Measurements from ENCODE around the gene ST8SIA4.
A peak's percentile ranks its signal among the peaks of the same experiment; 100 is the strongest.

ST8SIA4 gene

GRCh38 chr5:100828898-100829356, 74.2 kb downstream of the ST8SIA4 start:
- H3K4me3 ChIP-seq (ENCODE audit: low read depth, low read length, poor library complexity, severe bottlenecking), result no peak overlapping the region
- no peak overlapping the region for H2AFZ ChIP-seq (ENCODE audit: low read length)
- H3F3A ChIP-seq (ENCODE audit: insufficient read depth, low read length), result no peaks in the 10 kb centered on the region
- no peaks in the 10 kb centered on the region for H3K9me3 ChIP-seq (ENCODE audit: low read length)
- no peaks in the 10 kb centered on the region for H3K27me3 ChIP-seq (ENCODE audit: insufficient read depth, low read length)
- no peaks in the 10 kb centered on the region for H4K20me1 ChIP-seq (ENCODE audit: insufficient read depth, low read length)
- H3K36me3 ChIP-seq (ENCODE audit: insufficient read depth, low read length), result no peaks in the 10 kb centered on the region; the same call in 1 of the 2 replicates
- no peak overlapping the region for H3K27ac ChIP-seq (ENCODE audit: low read depth, low read length, poor library complexity, severe bottlenecking)
- H3K9ac ChIP-seq (ENCODE audit: low read length), result no peak overlapping the region
- H3K9me2 ChIP-seq (ENCODE audit: low read depth, low read length), result no peaks in the 10 kb centered on the region
- H3K4me1 ChIP-seq (ENCODE audit: insufficient read depth, low read length, severe bottlenecking), result peaks cover 18% of the 10 kb centered on the region
- no peaks in the 10 kb centered on the region for H3K79me2 ChIP-seq (ENCODE audit: insufficient read depth, low read length)
- H3K4me2 ChIP-seq (ENCODE audit: low read length), result no peak overlapping the region
- TF ChIP-seq EZH2 (IDR thresholded peaks at IDR 0.05; ENCODE audit: borderline replicate concordance, low read length) (no peak), CTCF (IDR thresholded peaks at IDR 0.05; ENCODE audit: low read length) (no peak)

GRCh38 chr5:100828071-100828897, 74.8 kb downstream of the ST8SIA4 start:
- Histone ChIP-seq H4K20me1 (ENCODE audit: insufficient read depth, low read length) (no peaks in the 10 kb centered on the region), H3K4me2 (ENCODE audit: low read length) (peak overlapping the region; percentile 16; the same call in 1 of the 2 replicates)

GRCh38 chr5:100827481-100827889, 75.6 kb downstream of the ST8SIA4 start:
- Histone ChIP-seq H3K79me2 (ENCODE audit: insufficient read depth, low read length) (no peaks in the 10 kb centered on the region), H3K4me3 (ENCODE audit: low read depth, low read length, poor library complexity, severe bottlenecking) (no peak overlapping the region), H3K4me2 (ENCODE audit: low read length) (peak overlapping the region; percentile 16; the same call in 1 of the 2 replicates), H3K9me2 (ENCODE audit: low read depth, low read length) (no peaks in the 10 kb centered on the region), H2AFZ (ENCODE audit: low read length) (no peak overlapping the region), H3K27ac (ENCODE audit: low read depth, low read length, poor library complexity, severe bottlenecking) (peak overlapping the region; percentile 1), H3K27me3 (ENCODE audit: insufficient read depth, low read length) (no peaks in the 10 kb centered on the region), H3F3A (ENCODE audit: insufficient read depth, low read length) (no peaks in the 10 kb centered on the region), H3K4me1 (ENCODE audit: insufficient read depth, low read length, severe bottlenecking) (peaks cover 18% of the 10 kb centered on the region), H4K20me1 (ENCODE audit: insufficient read depth, low read length) (no peaks in the 10 kb centered on the region), H3K9me3 (ENCODE audit: low read length) (no peaks in the 10 kb centered on the region), H3K9ac (ENCODE audit: low read length) (no peak overlapping the region), H3K36me3 (ENCODE audit: insufficient read depth, low read length) (no peaks in the 10 kb centered on the region; the same call in 1 of the 2 replicates)
- TF ChIP-seq EZH2 (IDR thresholded peaks at IDR 0.05; ENCODE audit: borderline replicate concordance, low read length) (no peak), CTCF (IDR thresholded peaks at IDR 0.05; ENCODE audit: low read length) (no peak)

More at GRCh38 chr5:100828071-100828897, 74.8 kb downstream of the ST8SIA4 start:
- H3K9ac ChIP-seq (ENCODE audit: low read length), result no peak overlapping the region
- no peaks in the 10 kb centered on the region for H3K27me3 ChIP-seq (ENCODE audit: insufficient read depth, low read length)
- H3K9me3 ChIP-seq (ENCODE audit: low read length), result no peaks in the 10 kb centered on the region
- H3K36me3 ChIP-seq (ENCODE audit: insufficient read depth, low read length), result no peaks in the 10 kb centered on the region; the same call in 1 of the 2 replicates
- H2AFZ ChIP-seq (ENCODE audit: low read length), result no peak overlapping the region
- peak overlapping the region; percentile 1 for H3K27ac ChIP-seq (ENCODE audit: low read depth, low read length, poor library complexity, severe bottlenecking)
- no peak overlapping the region for H3K4me3 ChIP-seq (ENCODE audit: low read depth, low read length, poor library complexity, severe bottlenecking)
- H3K4me1 ChIP-seq (ENCODE audit: insufficient read depth, low read length, severe bottlenecking), result peaks cover 18% of the 10 kb centered on the region
- H3F3A ChIP-seq (ENCODE audit: insufficient read depth, low read length), result no peaks in the 10 kb centered on the region
- no peaks in the 10 kb centered on the region for H3K79me2 ChIP-seq (ENCODE audit: insufficient read depth, low read length)
- TF ChIP-seq CTCF (IDR thresholded peaks at IDR 0.05; ENCODE audit: low read length) (no peak), EZH2 (IDR thresholded peaks at IDR 0.05; ENCODE audit: borderline replicate concordance, low read length) (no peak)
- H3K9me2 ChIP-seq (ENCODE audit: low read depth, low read length), result no peaks in the 10 kb centered on the region

Measured in OCI-LY1 (cell line).